Epidermal melanocyte (primary cell): Measurements from ENCODE around the gene CHRNE.

Source experiments
- DNase-seq: peaks from one replicate; pipeline ENCODE4 v3.0.0; 2011; ENCODE audit warnings: low spot score; ENCODE audit not compliant: insufficient read length

The CHRNE gene

DNA sequence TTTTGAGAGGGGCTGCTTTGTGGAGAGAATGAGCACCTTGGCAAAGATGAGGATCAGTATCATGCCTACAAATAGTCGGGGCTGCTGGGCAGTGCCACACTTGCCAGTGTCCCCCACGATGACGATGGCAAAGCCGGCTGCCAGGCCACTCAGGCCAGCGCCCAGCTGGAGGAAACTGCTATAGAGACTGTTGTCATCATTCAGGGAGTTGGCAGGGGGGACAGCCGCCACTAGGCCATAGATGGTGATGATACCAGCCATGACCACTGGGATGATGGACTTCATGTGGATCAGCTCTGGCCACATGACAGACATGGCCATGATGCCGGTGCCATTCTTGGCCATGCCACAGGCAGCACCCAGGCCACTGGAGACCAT is 46.0 kb downstream of the CHRNE start:
- no peak for DNase-seq

DNA sequence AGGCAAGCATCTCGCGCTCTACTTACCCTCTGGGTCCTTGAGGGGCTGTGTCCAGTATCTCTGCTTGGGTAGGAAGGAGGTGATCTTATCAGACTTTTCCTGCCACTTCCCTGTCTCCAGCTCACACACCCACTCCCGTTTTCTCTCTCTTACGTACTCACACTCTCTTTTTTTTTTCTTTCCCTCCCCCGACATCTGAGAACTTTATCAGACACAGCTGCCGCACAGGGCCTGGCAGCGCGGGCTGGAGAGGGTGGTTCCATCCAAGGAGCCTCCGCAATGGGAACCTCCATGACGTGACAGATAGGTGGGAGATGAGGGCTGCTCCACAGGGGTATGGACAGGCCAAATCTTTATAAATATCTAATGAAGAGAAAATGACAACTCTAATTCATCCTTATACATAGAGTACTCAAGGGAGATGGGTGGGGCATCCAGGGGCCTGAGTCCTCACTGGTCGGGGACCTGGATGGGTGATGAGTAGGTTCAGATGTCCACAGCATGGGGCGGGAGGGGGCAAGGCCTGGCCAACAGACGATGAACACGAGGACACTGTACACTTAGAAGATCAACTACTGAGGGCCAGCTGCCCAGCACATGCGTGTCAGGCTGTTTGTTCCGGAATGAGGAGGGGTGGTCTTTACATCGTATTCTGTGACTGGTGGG is 46.5 kb downstream of the CHRNE start:
- no peak for DNase-seq

GRCh38 chr17:4854111-4854681 is 48.7 kb downstream of the CHRNE start:
- DNase-seq, result no peak

- no peak for DNase-seq
Observed at GRCh38 chr17:4853208-4853671, 49.7 kb downstream of the CHRNE start.

- no peak for DNase-seq
Observed at GRCh38 chr17:4852567-4853207, 50.2 kb downstream of the CHRNE start.

GRCh38 chr17:4851084-4851483 is 51.8 kb downstream of the CHRNE start:
- DNase-seq, result no peak

GRCh38 chr17:4850246-4850645 is 52.7 kb downstream of the CHRNE start:
- no peak for DNase-seq

DNA sequence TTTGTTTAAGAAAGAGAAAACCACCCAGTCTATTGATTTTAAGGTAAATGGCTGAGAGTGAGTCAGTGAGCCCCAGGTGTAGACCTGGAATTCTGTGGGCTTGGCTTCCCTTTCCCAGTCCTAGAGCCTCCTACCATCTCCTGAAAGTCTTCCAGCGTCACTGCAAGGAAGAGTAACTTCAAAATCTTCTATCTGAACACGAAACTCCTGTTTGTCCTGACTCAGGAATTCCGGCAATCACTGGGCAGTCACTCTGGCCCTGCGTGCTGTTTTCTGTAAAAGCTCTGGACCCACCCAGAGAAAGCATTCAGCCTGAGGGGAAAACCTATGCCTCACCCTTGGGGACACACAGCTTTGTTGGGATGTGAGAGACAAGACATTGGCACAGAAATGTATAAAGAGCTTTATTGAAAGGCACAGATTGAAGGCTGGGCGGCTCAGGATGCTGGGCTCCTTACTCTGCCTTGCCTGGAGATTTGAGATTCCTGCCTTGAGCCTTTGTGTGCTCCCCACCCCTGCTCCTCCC is 53.8 kb downstream of the CHRNE start:
- no peak for DNase-seq
